K562 (cell line): Measurements from ENCODE around the gene TRA2B. TPM values are rescaled to one million over a fixed set of nuclear protein-coding genes. Genes with fewer than 3 reads are reported as not detected.

ENCODE experiments used
- ADNP ChIP-seq: fragments of 200-800 bp; sonication (Bioruptor generic); IDR thresholded peaks from 2 replicates; pipeline ENCODE4 v1.6.1; 2016; ENCODE audit warnings: missing genetic modification characterization, missing compliant biosample characterization
- BDP1 ChIP-seq: IDR thresholded peaks from 3 replicates; pipeline ENCODE4 v1.6.1; 2011; ENCODE audit not compliant: insufficient read length, insufficient read depth
- COPS2 ChIP-seq: fragments of 450-650 bp; conservative IDR thresholded peaks from 2 replicates; pipeline ENCODE4 v1.6.1; 2016; ENCODE audit warnings: mild to moderate bottlenecking, moderate library complexity
- DLX4 ChIP-seq: fragments of 250-450 bp; sonication (Bioruptor Pico); IDR thresholded peaks from 2 replicates; pipeline ENCODE4 v1.6.1; 2021; ENCODE audit warnings: mild to moderate bottlenecking
- FOS ChIP-seq: IDR thresholded peaks from 3 replicates; pipeline ENCODE4 v1.6.1; 2011; ENCODE audit not compliant: insufficient read length; ENCODE audit errors: extremely low read depth
- FOXM1 ChIP-seq, 2 experiments: fragments of 450-650 bp in 1 of 2; sonication (generic) in 1 of 2; formaldehyde crosslinking in 1 of 2; IDR thresholded peaks; 2 replicates each; pipeline versions ENCODE4 v1.6.1 to v1.9.0; 2017 to 2022; ENCODE audit warnings: low read depth in 2 of 2, mild to moderate bottlenecking in 2 of 2, missing genetic modification reagents in 1 of 2, moderate library complexity in 1 of 2
- JUND ChIP-seq, 2 experiments: IDR thresholded peaks; 2 replicates in 1 of 2; 3 replicates in 1 of 2; pipeline ENCODE4 v1.6.1; 2011; ENCODE audit warnings: borderline replicate concordance in 2 of 2, low read depth in 2 of 2, low read length in 2 of 2, improper control_type of control experiment in 1 of 2, missing biosample characterization in 1 of 2, missing genetic modification characterization in 1 of 2, missing genetic modification reagents in 1 of 2
- MLLT1 ChIP-seq, 2 experiments: fragments of 450-650 bp; IDR thresholded peaks; 2 replicates each; pipeline ENCODE4 v1.6.1; 2016
- NCOR1 ChIP-seq: fragments of 450-650 bp; IDR thresholded peaks from 2 replicates; pipeline ENCODE4 v1.6.1; 2016; ENCODE audit warnings: mild to moderate bottlenecking, moderate library complexity
- PML ChIP-seq: IDR thresholded peaks from 2 replicates; pipeline ENCODE4 v1.6.1; 2012; ENCODE audit warnings: low read length, inconsistent platforms
- SMARCA5 ChIP-seq: fragments of 450-650 bp; IDR thresholded peaks from 2 replicates; pipeline ENCODE4 v1.6.1; 2016
- TAF1 ChIP-seq: IDR thresholded peaks from 2 replicates; pipeline ENCODE4 v1.6.1; 2011; ENCODE audit warnings: mild to moderate bottlenecking, low read length, moderate library complexity; ENCODE audit not compliant: insufficient read depth, control insufficient read depth, severe bottlenecking; ENCODE audit errors: extremely low read depth
- TAF9B ChIP-seq: fragments of 450-650 bp; IDR thresholded peaks from 2 replicates; pipeline ENCODE4 v1.6.1; 2018; ENCODE audit warnings: mild to moderate bottlenecking; ENCODE audit not compliant: partially characterized antibody
- TEAD1 ChIP-seq, 2 experiments: fragments of 450-650 bp in 1 of 2; sonication (generic) in 1 of 2; formaldehyde crosslinking; IDR thresholded peaks; 2 replicates each; pipeline versions ENCODE4 v1.4.0 to v1.8.0; 2020 to 2022; ENCODE audit warnings: mild to moderate bottlenecking in 2 of 2, missing genetic modification reagents in 1 of 2
- THRB ChIP-seq: fragments of 450-650 bp; formaldehyde crosslinking; conservative IDR thresholded peaks from 2 replicates; pipeline ENCODE4 v1.4.0; 2022; ENCODE audit warnings: mild to moderate bottlenecking, missing genetic modification characterization
- ZBTB11 ChIP-seq, 3 experiments: fragments of 200-800 bp in 1 of 3; fragments of 250-450 bp in 1 of 3; fragments of 450-650 bp in 1 of 3; sonication (Bioruptor Pico) in 1 of 3; sonication (Bioruptor generic) in 1 of 3; formaldehyde crosslinking in 1 of 3; IDR thresholded peaks; 2 replicates each; pipeline versions ENCODE4 v1.6.1 to v1.8.0; 2016 to 2022; ENCODE audit warnings: mild to moderate bottlenecking in 2 of 3, missing genetic modification characterization in 2 of 3, missing compliant biosample characterization in 1 of 3, moderate library complexity in 1 of 3
- ZBTB26 ChIP-seq: fragments of 450-650 bp; formaldehyde crosslinking; IDR thresholded peaks from 2 replicates; pipeline ENCODE4 v1.4.0; 2022; ENCODE audit warnings: missing genetic modification characterization
- ZNF764 ChIP-seq: fragments of 250-450 bp; sonication (Bioruptor Pico); IDR thresholded peaks from 2 replicates; pipeline ENCODE4 v1.4.0; 2020; ENCODE audit warnings: low read depth, mild to moderate bottlenecking, moderate library complexity
- polyA plus RNA-seq, 8 experiments: library from polyadenylated mRNA; depleted of rRNA in 4 of 8; stranded (reverse) in 5 of 8; unstranded in 3 of 8; fragments of >200 nt; fragmentation: Nextera tagmentation in 2 of 8; fragmentation: Illumina TruSeq in 1 of 8; extraction: Ambion mirVana in 2 of 8; extraction: Trizol in 1 of 8; gene quantifications; 2 replicates each; pipeline versions ENCODE4 v1.2.1 to v1.2.3, GENCODE V29; 2011 to 2014; ENCODE audit warnings: inconsistent platforms in 1 of 8, missing spikeins in 1 of 8
- total RNA-seq, 7 experiments: library from RNA; depleted of rRNA in 6 of 7; stranded (reverse); fragments of >200 nt in 6 of 7; fragmentation: Illumina TruSeq in 2 of 7; extraction: Trizol in 2 of 7; gene quantifications; 2 replicates each; pipeline versions ENCODE4 v1.2.1 to v1.2.3, GENCODE V29; 2011 to 2021; ENCODE audit warnings: low replicate concordance in 1 of 7

Gene TRA2B
- total and polyA plus RNA-seq, 9 of the 15 experiments (the other 6 are each of a cell fraction or from before 2014, with no cell fraction given) = 105 to 411 (median 278) TPM

GRCh38 chr3:185976977-185977678 lies 39.3 kb upstream of the TRA2B start (continued):
- peak; percentile 88 for TF ChIP-seq FOXM1 (IDR thresholded peaks at IDR 0.05; ENCODE audit: low read depth)
- TF ChIP-seq FOXM1 (CRISPR knock-in tag; IDR thresholded peaks at IDR 0.05; ENCODE audit: low read depth) = no peak
- no peak for TF ChIP-seq DLX4
- peak; percentile 93 for TF ChIP-seq PML
- peak; percentile 88 for TF ChIP-seq NCOR1
- no peak for TF ChIP-seq FOS
- TF ChIP-seq TAF9B = no peak
- TF ChIP-seq TAF1 = no peak
- 0 out of 2 replicates have a peak, but pooled peaks have one; percentile 16 for TF ChIP-seq ADNP (tag)
- TF ChIP-seq ZNF764 = peak; percentile 11; the same call in 1 of the 2 replicates
- no peak for TF ChIP-seq COPS2
- no peak for TF ChIP-seq TEAD1 (CRISPR knock-in tag; IDR thresholded peaks at IDR 0.05)
- TF ChIP-seq ZBTB11 (CRISPR knock-in tag; IDR thresholded peaks at IDR 0.05) = no peak
- no peak for TF ChIP-seq THRB (CRISPR knock-in tag)
- peak; percentile 34; the same call in 1 of the 2 replicates for TF ChIP-seq JUND (IDR thresholded peaks at IDR 0.05; ENCODE audit: borderline replicate concordance, low read depth, low read length)
- no peak; the same call in 2 of the 3 replicates for TF ChIP-seq JUND (tag; IDR thresholded peaks at IDR 0.05; ENCODE audit: borderline replicate concordance, low read depth, low read length)
- TF ChIP-seq BDP1 = no peak
- TF ChIP-seq SMARCA5 = 0 out of 2 replicates have a peak, but pooled peaks have one; percentile 33
- peak in 1 of 2 experiments; percentile 97; a peak in 2 of 4 replicates for TF ChIP-seq MLLT1 (IDR thresholded peaks at IDR 0.05)
- TF ChIP-seq ZBTB26 = no peak
